Mucosa of gallbladder (tissue), 1 donor: ENCODE results near the gene SPEF2. TPM values are rescaled to one million over a fixed set of nuclear protein-coding genes. Genes with fewer than 3 reads are reported as not detected.

ENCODE experiments used
- DNase-seq: peaks from one replicate; pipeline ENCODE4 v3.0.0-alpha.2; 2020; ENCODE audit warnings: low spot score
- total RNA-seq: library from RNA; stranded (reverse); gene quantifications from one replicate; pipeline ENCODE4 v1.2.1, GENCODE V29; 2021
- donor health status: DM: no; HTN: no; CAD: no.

The SPEF2 gene
- total RNA-seq, 1 donor from 2014 or later = 11.5 TPM

- no peak for DNase-seq
These were observed 165.9 kb downstream of the SPEF2 start for GRCh38 chr5:35783551-35783950.

DNA sequence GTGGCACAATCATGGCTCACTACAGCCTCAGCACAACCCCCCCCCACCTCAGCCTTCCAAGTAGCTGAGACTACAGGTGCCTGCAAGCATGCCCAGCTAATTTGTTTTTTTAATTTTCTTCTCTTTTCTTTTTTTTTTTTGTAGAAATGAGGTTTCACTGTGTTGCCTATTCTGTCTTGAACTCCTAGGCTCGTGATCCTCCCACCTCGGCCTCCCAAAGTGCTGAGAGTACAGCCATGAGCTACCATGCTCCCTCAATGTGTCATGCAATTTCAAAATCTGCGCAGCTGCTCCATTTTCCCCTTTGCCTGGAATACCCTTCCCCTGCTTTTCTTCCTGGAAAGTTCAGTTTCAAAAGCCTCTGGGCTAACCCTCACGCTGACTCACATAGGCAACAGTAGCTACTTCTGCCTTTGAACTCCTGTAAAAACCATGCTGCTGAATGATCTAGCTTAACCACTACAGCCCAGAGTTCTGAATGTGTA lies 168.0 kb downstream of the SPEF2 start:
- no peak for DNase-seq

DNA sequence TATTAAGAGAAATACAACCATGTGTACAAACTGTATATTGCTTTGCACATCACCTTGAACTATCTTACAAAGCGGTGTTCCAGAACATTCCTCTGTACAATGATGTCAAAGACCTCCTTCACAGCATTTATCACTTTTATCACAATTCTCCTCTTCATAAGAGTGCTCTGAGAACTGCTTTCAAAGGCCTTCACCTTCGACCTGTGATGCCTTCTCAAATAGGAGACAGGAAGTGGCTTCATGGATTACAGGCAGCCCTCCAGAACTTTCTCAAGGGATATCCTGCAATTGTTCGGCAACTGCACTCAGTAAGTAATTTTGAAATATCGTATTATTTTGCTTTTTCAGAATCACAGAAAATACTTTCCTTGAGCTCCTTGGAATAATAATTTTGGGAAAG lies 171.1 kb downstream of the SPEF2 start:
- no peak for DNase-seq

DNA sequence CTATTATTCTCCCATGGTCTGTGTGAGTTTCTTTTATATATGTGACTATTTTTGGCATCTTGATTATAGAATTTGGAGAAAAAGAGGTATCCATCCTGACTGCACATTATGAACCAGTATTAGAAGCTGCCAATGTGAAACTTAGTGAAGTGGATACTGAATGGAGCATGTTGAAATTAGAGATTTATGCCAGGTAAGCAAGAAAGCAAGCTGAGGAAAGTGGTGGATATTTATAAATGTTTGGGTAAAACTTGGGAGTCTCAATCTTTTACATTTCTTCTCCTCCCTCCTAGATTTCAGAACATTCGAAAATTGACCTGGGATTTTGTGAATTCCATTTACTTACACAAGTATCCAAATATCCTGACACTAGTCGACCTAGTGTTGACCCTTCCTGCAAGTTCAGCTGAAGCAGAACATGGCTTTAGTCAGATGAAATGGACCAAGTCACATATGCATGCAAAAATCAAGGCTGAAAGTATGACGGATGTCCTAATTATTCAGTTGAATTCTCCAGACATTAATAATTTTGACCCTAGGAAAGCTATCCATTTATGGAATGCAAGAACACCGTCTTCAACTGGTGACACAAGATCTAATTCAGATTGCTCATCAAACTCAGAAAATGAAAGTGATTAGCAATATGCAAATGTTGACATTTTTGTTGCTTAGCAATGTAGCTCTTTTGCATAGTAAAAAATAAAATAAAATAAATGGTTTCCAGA lies 172.2 kb downstream of the SPEF2 start:
- no peak for DNase-seq

GRCh38 chr5:35790457-35790822 lies 172.8 kb downstream of the SPEF2 start:
- DNase-seq = no peak

GRCh38 chr5:35794328-35794619 lies 176.6 kb downstream of the SPEF2 start:
- no peak for DNase-seq

- DNase-seq = no peak
These were observed 177.2 kb downstream of the SPEF2 start for GRCh38 chr5:35794684-35795375.

DNA sequence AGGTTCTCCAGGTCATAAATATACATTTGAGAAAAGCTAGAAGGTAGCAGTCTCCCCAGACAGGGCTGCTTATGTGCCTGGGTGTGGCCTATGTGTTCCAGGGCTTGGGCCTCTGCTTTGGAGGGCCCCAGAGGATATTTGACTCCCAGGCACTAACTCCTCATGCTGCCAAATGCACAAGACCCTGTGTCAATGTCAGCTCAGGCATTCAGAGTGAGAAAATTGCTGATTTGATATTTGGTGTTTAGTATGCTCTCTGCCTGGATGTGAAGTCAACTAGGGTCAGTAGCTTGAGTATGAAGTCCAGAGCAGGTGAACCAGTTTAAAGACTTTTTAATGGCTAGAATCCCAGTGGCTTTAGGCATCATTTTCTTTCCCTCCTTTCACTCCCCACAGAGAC lies 181.5 kb downstream of the SPEF2 start:
- no peak for DNase-seq

DNA sequence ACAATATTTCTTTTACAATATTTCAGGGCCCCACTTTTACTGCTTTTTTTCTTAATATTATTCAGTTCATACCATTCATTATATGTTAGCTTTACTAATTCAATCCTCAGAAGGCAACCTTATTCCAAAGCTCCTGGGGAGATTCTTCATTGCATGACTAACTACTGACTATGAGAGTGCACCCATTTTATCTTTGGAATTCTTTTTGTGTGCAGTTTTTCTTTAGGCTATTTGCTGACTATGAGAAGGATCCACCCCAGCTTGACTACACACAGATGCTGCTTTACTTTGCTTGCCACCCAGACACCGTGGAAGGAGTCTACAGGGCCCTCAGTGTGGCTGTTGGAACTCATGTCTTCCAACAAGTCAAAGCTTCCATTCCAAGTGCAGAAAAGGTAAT lies 182.1 kb downstream of the SPEF2 start:
- no peak for DNase-seq

DNA sequence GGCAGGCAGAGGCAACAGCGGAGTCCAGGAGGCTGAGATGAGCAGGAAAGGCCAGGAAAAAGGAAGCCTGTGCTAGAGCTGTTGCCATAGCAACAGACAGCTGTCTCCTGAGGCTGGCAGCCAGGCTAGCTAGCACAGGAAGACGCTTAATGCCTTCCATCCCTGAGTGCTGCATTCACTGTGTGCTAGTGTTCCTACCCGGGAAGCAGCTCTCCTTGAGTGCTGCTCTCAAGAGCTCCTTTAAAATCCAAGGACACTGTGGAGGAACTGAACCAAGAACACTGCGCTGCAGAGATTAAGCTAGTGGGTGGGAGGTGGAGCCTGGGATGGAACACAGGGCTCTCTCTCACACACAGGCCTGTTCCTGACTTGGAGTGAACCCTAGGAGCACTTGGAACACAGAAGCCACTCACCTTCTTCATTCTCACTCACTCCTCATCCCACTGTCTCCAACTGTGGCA lies 185.6 kb downstream of the SPEF2 start:
- no peak for DNase-seq

DNA sequence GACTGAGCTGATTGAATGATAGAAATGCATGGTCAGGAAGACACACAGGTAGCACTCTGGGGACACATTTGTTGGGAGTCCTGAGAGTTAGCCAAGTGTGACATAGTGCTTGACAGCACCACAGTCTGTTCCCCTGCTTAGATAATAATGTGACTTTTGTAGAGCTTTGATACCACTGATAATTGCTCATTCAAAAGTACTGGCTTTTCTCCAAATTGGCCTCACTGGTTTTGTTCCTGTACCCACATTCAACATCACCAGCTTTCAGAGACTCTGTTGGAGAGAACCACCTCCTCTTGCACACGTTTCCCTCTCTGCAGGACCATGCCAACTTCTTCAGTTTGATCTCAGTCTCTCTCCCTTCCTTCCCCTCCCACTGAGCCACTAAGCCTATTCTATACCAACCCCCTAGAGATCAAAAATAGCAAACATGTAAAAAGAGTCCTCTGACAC lies 186.6 kb downstream of the SPEF2 start:
- no peak for DNase-seq

DNA sequence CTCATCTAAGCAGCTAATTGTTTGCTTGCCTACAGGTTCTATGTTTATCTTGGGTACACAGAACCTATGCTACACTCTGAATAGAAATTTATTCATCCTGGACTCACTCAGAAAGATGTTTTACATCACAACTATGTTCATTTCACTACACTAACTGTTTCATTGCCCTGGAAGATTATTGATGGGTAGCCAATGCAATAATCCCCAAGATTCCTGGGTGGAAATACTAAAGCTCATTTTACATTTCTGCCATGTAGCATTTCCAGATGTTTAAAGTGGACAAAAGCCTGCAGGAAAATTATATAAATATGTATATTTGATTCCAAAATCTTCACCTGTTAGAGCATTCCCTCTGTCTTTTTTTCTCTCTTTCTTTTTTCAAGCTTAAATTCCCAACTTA lies 187.2 kb downstream of the SPEF2 start:
- DNase-seq = no peak

GRCh38 chr5:35810601-35811000 lies 192.9 kb downstream of the SPEF2 start:
- no peak for DNase-seq

DNA sequence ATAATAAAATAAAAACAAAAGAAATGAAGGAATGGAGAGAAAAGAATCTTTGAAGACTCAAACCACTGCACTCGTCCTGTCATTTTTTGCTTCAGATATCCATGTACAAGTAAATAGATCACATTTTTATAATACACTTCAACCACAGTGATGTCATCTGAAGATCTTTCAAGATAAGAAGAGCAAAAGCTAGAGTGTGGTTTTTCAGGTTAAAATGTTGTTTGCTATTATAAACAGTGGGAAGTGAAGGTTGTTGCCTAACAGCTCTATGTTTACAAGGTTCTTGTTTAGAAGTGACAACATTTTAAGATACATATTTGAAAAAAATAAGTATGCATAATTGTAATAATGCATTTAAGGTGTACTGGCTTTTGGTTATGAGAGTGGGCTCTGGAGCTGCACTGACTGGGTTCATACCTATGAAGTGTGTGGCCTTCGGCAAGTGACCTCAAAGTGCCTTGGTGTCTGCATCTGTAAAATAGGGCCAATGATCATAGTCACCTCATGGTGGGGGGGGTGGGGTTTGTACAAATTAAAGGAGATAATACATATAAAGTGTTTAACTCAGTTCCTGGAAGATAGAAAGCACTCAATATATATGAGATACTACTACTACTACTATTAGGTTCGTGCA lies 193.6 kb downstream of the SPEF2 start:
- DNase-seq = no peak

DNA sequence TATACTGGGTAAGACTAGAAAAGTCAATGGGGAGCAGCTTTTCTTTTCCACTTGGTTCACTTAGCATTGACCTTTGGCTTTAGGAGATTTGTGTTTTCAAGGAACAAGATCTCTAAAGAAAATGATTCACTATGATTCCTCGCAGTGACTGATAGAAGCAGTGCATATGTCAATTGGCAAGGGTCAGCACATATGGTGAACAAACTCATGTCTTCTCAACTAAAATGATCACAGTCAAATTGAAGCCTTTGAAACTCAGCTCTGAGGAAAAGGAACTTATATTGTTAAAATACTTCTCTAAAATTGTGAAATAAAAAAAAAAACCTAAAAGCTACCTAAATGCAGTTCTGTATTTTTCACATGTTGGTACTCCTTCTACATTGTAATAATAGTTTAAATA lies 195.9 kb downstream of the SPEF2 start:
- no peak for DNase-seq

- no peak for DNase-seq
These were observed 197.7 kb downstream of the SPEF2 start for GRCh38 chr5:35815089-35815936.

DNA sequence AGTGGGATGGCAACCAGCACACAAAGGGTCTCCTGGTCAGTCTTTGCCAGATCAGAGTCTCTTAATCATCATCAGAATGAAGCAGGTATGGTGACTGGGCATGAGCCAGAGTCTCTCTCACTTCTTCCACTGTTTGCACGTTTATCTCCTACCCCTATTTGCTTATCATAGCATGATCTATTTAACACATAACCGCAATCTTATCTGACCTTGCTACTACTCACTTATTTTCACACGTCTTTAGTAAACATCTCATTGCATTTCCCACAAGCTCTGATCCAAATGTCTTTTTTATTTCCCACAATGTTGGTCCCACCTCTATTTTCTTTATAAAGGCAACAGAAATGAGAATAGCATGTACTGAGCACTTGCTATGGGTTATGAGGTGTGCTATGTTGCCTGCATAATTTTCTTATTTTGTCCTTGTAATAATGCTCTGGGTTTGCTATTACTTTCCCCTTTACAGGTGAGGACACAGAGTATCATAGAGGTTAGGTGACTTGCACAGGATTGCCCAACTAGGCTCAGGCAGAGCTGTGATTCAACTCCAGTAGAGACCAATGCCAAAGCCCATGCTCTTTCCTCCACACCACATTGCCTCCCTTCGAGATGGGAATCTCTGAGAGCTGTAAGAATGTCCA lies 199.3 kb downstream of the SPEF2 start:
- DNase-seq = no peak

- no peak for DNase-seq
These were observed 201.4 kb downstream of the SPEF2 start for GRCh38 chr5:35819026-35819425.

GRCh38 chr5:35819668-35820067 lies 202.0 kb downstream of the SPEF2 start:
- DNase-seq = no peak

DNA sequence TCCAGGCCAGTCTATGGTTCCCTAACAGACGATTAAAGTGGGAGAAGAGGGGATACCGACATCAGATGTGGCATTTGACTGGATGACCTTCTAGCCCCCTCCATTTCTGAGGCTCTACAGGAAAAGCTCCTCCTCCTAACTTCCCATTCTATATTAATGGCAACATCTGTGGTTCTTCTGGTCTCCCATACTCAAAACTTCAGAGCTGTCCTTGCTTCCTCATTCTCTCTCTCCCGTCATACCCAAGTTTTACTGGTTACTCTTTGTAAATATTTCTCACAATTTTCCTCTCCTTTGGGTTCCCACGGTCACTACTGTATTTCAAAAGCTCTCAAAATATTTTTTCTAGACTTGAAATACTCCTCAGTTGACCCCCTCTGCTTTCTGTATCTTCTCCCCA lies 203.1 kb downstream of the SPEF2 start:
- DNase-seq = no peak

DNA sequence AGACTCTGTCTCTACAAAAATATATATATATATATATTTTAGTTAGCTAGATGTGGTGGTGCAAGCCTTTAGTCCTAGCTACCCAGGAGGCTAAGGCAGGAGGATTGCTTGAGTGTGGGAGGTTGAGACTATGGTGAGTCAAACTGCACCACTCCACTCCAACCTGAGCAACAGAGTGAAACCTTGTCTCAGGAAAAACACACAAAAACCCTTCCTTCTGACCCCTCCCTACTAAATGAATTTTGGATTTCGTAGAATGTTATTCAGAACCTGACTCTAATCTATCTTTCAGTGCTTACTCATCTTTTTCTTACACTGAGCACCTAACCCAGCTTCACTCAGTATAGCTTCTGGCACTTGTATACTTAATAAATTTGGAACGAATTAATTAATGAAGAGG lies 203.8 kb downstream of the SPEF2 start:
- no peak for DNase-seq

GRCh38 chr5:35822511-35822910 lies 204.8 kb downstream of the SPEF2 start:
- DNase-seq = no peak
